Skeletal muscle tissue (tissue), 4 donors: ENCODE results near the gene LYRM4. TPM values are rescaled to one million over a fixed set of nuclear protein-coding genes. Genes with fewer than 3 reads are reported as not detected.

Source experiments
- H3K27ac ChIP-seq: one replicate; pipeline ENCODE4 v1.7.0; 2013; ENCODE audit warnings: mild to moderate bottlenecking, low read depth, low read length, inconsistent platforms
- H3K27me3 ChIP-seq, 3 donors: one replicate each; pipeline ENCODE4 v1.7.0; 2013; ENCODE audit warnings: low read length in 3 of 3; ENCODE audit not compliant: control insufficient read depth in 3 of 3, insufficient read depth in 3 of 3
- H3K36me3 ChIP-seq, 3 donors: one replicate each; pipeline ENCODE4 v1.7.0; 2013; ENCODE audit warnings: low read length in 3 of 3; ENCODE audit not compliant: control insufficient read depth in 3 of 3, insufficient read depth in 3 of 3
- H3K4me1 ChIP-seq, 3 donors: one replicate each; pipeline ENCODE4 v1.7.0; 2013; ENCODE audit warnings: low read length in 3 of 3, mild to moderate bottlenecking in 3 of 3; ENCODE audit not compliant: control insufficient read depth in 3 of 3, insufficient read depth in 3 of 3
- H3K4me3 ChIP-seq, 3 donors: one replicate each; pipeline ENCODE4 v1.7.0; 2013; ENCODE audit warnings: low read length in 3 of 3
- H3K9ac ChIP-seq, 3 donors: one replicate each; pipeline ENCODE4 v1.7.0; 2013; ENCODE audit warnings: low read length in 3 of 3, mild to moderate bottlenecking in 3 of 3, moderate library complexity in 2 of 3, low read depth in 1 of 3
- H3K9me3 ChIP-seq, 3 donors: one replicate each; pipeline ENCODE4 v1.7.0; 2013; ENCODE audit warnings: low read length in 3 of 3; ENCODE audit not compliant: control insufficient read depth in 3 of 3
- total RNA-seq: library from RNA; depleted of rRNA; stranded (reverse); fragments of >200 nt; gene quantifications from one replicate; pipeline ENCODE4 v1.2.3, GENCODE V29; 2014
- donor health status: Osteomylitis.

LYRM4 gene
- total RNA-seq, 1 donor from 2014 or later: 10.4 TPM

GRCh38 chr6:5132731-5133130 lies 128.0 kb downstream of the LYRM4 start:
- H3K27me3 ChIP-seq: no peaks in the 10 kb centered on the region
- H3K36me3 ChIP-seq: no peaks in the 10 kb centered on the region
- H3K4me1 ChIP-seq: peaks cover 2 to 10% (median 9%) of the 10 kb centered on the region in 3 donors
- H3K4me3 ChIP-seq: peak overlapping the region; percentile 46 to 52 (median 49)
- peak overlapping the region; percentile 54 for H3K27ac ChIP-seq
- H3K9ac ChIP-seq: peak overlapping the region in 2 of 3 donors; percentile 5 to 58
- no peaks in the 10 kb centered on the region for H3K9me3 ChIP-seq

- Histone ChIP-seq H3K4me3 (no peak overlapping the region), H3K27ac (no peak overlapping the region), H3K36me3 (no peaks in the 10 kb centered on the region), H3K4me1 (peaks cover 2 to 10% (median 9%) of the 10 kb centered on the region in 3 donors), H3K27me3 (no peaks in the 10 kb centered on the region), H3K9me3 (no peaks in the 10 kb centered on the region), H3K9ac (no peak overlapping the region)
These were observed 130.4 kb downstream of the LYRM4 start for GRCh38 chr6:5130135-5130866.

- Histone ChIP-seq H3K27me3 (no peaks in the 10 kb centered on the region), H3K9me3 (no peaks in the 10 kb centered on the region), H3K4me3 (no peak overlapping the region), H3K9ac (no peak overlapping the region), H3K4me1 (peaks cover 2 to 10% (median 9%) of the 10 kb centered on the region in 3 donors), H3K27ac (no peak overlapping the region), H3K36me3 (no peaks in the 10 kb centered on the region)
These were observed 132.4 kb downstream of the LYRM4 start for GRCh38 chr6:5128351-5128750.

GRCh38 chr6:5127106-5127687 lies 133.6 kb downstream of the LYRM4 start:
- Histone ChIP-seq H3K9ac (no peak overlapping the region), H3K4me1 (peaks cover 0 to 4% (median 0%) of the 10 kb centered on the region in 3 donors), H3K27me3 (no peaks in the 10 kb centered on the region), H3K4me3 (no peak overlapping the region), H3K9me3 (no peaks in the 10 kb centered on the region), H3K27ac (no peak overlapping the region), H3K36me3 (no peaks in the 10 kb centered on the region)

GRCh38 chr6:5126214-5126613 lies 134.5 kb downstream of the LYRM4 start:
- Histone ChIP-seq H3K36me3 (no peaks in the 10 kb centered on the region), H3K9me3 (no peaks in the 10 kb centered on the region), H3K4me3 (no peak overlapping the region), H3K4me1 (peaks cover 2 to 9% (median 6%) of the 10 kb centered on the region in 3 donors), H3K27me3 (no peaks in the 10 kb centered on the region), H3K27ac (no peak overlapping the region), H3K9ac (no peak overlapping the region)

- H3K4me3 ChIP-seq: no peak overlapping the region
- H3K4me1 ChIP-seq: peaks cover 2 to 9% (median 7%) of the 10 kb centered on the region in 3 donors
- no peaks in the 10 kb centered on the region for H3K36me3 ChIP-seq
- no peak overlapping the region for H3K27ac ChIP-seq
- H3K27me3 ChIP-seq: no peaks in the 10 kb centered on the region
- H3K9me3 ChIP-seq: no peaks in the 10 kb centered on the region
- no peak overlapping the region for H3K9ac ChIP-seq
These were observed 135.4 kb downstream of the LYRM4 start for GRCh38 chr6:5125152-5126006.

GRCh38 chr6:5124526-5124925 lies 136.2 kb downstream of the LYRM4 start:
- Histone ChIP-seq H3K27me3 (no peaks in the 10 kb centered on the region), H3K4me1 (peaks cover 2 to 9% (median 7%) of the 10 kb centered on the region in 3 donors), H3K9ac (no peak overlapping the region), H3K27ac (no peak overlapping the region), H3K4me3 (no peak overlapping the region), H3K9me3 (no peaks in the 10 kb centered on the region), H3K36me3 (no peaks in the 10 kb centered on the region)

- Histone ChIP-seq H3K36me3 (no peaks in the 10 kb centered on the region), H3K4me3 (no peak overlapping the region), H3K4me1 (peaks cover 2 to 9% (median 7%) of the 10 kb centered on the region in 3 donors), H3K9ac (no peak overlapping the region), H3K27me3 (no peaks in the 10 kb centered on the region), H3K27ac (no peak overlapping the region), H3K9me3 (no peaks in the 10 kb centered on the region)
These were observed 137.2 kb downstream of the LYRM4 start for GRCh38 chr6:5123296-5124143.

- no peaks in the 10 kb centered on the region for H3K27me3 ChIP-seq
- H3K27ac ChIP-seq: no peak overlapping the region
- no peak overlapping the region for H3K4me3 ChIP-seq
- no peak overlapping the region for H3K9ac ChIP-seq
- peaks cover 2 to 9% (median 7%) of the 10 kb centered on the region in 3 donors for H3K4me1 ChIP-seq
- H3K9me3 ChIP-seq: no peaks in the 10 kb centered on the region
- no peaks in the 10 kb centered on the region for H3K36me3 ChIP-seq
These were observed 138.1 kb downstream of the LYRM4 start for GRCh38 chr6:5122504-5123112.
